HuH-7.5 (cell line): Measurements from ENCODE around the gene GLDC.
"Not testable (repeated sequence)": the region's sequence is repeated elsewhere in the genome, so short reads cannot be mapped to it uniquely, and the experiment has no call there.

Experiments used
- DNase-seq: peaks from one replicate; pipeline ENCODE4 v3.0.0; 2011; ENCODE audit warnings: low spot score

Gene GLDC

DNA sequence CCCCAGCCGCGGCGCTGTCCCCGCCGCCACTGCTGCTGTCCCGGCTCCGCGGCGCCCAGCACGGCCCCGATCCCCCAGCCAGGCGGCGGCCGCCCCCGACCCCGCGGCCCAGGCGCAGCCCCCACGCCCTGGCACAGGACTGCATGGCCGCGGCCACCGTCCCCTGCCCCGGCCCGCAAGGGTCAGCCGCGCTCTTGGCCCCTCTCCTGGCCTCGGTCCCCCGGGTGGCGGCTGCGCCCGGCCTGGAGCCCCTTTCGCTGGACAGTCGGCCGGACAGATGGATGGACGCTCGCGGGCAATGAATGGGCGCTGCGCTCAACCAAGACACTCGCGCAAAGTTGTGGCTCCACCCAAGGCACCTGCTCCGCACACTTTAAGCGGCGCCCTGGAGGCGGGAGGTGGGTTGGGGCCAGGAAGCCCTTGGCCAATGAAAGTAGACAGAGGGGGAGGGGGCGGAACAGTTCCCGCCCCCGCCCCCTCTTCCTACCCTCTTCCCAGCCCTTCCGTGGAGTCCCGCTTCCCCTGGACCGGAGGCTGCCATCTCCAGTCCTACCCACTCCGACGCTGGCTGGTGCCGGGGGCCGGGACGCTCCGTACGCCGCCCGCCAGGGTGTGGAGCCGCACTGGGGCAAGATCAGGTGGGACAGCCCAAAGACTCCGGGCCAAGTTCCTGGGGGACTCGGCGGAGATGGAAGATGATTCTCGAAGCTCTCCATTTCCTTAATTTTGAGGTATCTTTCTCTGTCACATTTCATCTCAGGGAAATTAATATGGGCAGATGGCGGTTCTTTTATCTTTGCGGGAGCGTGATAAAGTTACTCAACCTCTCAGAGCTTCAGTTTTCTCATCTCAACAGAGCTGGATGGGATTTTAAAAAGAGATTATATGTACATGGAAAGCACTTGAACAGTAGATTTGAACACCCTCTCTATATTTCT is at the start of gene GLDC:
Gene GLDC (minus strand): TSS at position 375 of the 938 bp plus-strand sequence. CDS start 230 bp downstream, at position 145.
- peak; percentile 94 for DNase-seq

- DNase-seq = no peak
Measured at GRCh38 chr9:6692881-6693361, 47.4 kb upstream of the GLDC start.

GRCh38 chr9:6692433-6692832 is 46.9 kb upstream of the GLDC start:
- DNase-seq = no peak

- DNase-seq = not testable (repeated sequence)
Measured at GRCh38 chr9:6690675-6691070, 45.1 kb upstream of the GLDC start.

- DNase-seq = no peak
Measured at GRCh38 chr9:6689893-6690674, 44.6 kb upstream of the GLDC start.

DNA sequence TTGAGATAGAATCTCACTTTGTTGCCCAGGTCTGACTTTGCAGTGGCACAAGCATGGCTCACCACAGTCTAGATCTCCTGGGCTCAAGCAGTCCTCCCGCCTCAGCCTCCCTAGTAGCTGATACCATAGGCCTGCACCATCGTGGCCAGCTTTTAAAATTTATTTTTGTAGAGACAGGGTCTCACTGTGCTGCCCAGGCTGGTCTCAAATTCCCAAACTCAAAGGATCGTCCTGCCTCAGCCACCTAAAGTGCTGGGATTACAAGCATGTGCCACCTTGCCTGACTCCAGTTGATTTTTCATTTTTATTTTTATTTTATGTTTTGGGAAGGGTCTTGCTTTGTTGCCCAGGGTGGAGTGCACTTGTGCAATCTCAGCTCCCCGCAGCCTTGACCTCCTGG is 41.7 kb upstream of the GLDC start:
- no peak for DNase-seq

GRCh38 chr9:6686396-6686795 is 40.9 kb upstream of the GLDC start:
- no peak for DNase-seq

DNA sequence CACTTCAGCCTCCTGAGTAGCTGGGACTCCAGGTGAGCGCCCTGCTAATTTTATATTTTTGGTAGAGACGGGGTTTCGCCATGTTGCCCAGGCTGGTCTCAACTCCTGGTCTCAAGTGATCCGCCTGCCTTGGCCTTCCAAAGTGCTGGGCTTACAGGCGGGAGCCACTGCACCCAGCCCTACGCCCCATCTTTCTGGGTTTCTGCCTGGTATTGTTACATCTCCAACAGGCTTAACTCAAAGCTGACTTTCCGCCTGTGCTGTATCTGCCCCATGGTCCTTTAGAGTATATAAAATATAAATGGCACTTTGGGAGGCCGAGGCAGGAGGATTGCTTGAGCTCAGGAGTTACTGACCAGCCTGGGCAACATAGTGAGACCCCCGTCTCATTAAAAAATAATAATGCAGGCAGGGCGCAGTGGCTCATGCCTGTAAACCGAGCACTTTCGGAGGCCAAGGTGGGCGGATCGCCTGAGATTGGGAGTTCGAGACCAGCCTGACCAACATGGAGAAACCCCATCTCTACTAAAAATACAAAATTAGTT is 36.5 kb upstream of the GLDC start:
- DNase-seq = no peak

DNA sequence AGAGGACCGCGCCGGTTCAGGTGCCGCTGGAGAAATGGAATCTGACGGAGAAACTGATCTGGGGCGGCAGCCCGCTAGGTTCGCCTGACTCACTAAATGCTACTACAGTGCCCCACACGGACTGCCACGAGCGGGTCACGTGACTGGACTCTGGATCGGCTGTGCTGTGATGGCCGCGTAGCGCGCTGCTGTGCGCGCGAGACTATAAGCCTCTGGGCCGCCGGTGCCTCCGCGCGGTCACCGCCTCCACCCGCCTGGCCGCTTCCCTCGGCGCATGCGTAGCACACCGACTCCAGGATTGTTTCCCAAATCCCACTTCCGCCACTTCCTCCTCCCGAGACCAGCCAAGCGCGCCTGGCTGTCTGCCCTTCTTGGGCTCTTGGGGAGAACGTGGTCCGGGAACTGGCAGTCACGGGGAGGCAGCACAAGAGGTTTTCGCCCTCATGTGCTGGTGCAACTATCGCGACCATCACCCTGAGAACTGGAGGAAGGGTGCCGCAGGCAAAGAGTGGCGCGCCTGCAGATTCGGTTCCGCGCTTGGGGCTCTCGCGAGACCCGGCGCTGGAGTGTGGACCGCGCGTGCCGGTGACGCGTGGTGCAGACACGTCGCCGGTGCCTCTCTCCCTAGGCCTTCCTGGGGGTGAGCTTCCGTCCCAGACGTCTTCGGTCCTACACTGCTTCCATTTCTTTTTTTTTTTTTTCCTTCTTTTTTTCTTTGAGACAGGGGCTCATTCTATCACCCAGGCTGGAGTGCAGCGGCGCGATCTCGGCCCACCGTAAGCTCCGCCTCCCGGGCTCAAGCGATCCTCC is 35.8 kb upstream of the GLDC start:
- peak; percentile 80 for DNase-seq

GRCh38 chr9:6680797-6681146 is 35.2 kb upstream of the GLDC start:
- DNase-seq = peak; percentile 35

DNA sequence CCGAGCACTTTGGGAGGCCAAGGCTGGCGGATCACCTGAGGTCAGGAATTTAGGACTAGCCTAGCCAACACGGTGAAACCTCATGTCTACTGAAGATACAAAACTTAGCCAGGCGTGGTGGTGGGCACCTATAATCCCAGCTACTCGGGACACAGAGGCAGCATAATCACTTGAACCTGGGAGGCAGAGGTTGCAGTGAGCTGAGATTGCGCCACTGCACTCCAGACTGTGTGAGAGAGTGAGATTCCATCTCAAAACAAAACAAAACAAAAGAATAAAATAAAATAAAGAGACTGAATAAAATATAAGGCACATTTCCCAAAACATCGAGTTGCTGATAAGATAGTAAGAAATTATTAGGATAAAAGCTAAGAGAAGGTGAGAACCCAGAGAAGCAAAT is 32.3 kb upstream of the GLDC start:
- no peak for DNase-seq

GRCh38 chr9:6676254-6676921 is 30.9 kb upstream of the GLDC start:
- no peak for DNase-seq

DNA sequence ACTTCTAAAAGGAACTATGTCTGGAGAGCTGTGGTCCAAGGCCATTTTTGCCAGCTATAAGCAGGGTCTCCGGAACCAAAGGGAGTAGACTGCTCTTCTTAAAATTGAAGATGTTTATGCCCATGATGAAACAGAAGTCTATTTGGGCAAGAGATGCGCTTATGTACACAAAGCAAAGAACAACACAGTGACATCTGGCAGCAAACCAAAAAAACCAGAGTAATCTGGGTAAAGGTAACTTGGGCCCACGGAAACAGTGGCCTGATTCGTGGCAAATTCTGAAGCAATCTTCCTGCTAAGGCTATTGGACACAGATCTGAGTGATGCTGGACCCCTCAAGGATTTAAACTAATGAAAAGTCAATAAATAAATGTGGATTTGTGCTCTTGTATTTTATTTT is 29.7 kb upstream of the GLDC start:
- DNase-seq = no peak

DNA sequence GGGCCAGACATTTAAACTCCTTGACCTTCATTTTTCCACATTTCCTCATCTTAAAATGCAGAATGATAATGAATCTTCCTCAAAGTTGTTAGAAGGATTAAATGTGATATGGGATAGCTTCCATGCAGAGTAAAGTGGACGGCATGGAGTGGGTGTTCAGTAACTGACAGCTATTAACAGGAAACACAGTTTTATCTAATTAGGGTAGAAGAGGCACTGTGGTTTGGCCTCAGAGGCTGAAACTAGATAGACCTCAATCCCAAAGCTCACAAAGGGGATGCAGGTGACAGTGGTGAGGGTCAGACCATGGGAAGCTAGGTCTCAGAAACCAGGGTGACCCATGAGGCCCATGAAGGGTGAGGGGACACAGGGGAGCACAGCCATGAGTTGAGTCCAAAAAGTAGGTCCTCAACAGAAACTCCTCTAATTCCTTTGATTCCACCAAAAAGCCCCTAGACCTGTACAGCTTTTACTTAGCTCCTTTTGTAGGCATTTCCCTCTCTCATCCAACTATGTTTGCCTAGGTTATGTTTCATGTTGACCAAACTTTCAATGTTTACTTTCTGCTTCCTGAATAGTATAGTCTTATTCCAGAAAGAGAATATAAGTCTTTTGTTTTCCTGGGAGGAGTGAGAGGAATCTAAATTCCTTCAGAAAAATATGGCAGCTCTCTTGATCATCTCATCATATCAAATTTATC is 27.9 kb upstream of the GLDC start:
- no peak for DNase-seq

DNA sequence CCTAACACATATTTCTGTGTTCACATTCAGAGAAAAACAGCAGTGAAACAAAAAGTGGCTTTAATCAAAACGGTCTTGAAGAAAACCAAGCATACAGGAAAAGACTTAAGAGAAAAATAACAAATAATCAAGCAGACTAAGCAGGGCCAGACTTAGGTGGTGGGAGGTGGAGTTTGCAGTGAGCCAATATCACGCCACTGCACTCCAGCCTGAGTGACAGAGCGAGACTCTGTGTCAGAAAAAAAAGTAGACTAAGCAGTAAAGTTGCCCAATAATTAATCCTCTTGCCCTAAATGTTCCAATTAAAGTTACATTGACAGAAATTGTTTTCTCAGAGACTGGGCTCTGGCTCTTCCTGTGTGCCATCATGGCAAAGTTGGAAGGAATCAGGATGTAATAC is 26.6 kb upstream of the GLDC start:
- DNase-seq = no peak

DNA sequence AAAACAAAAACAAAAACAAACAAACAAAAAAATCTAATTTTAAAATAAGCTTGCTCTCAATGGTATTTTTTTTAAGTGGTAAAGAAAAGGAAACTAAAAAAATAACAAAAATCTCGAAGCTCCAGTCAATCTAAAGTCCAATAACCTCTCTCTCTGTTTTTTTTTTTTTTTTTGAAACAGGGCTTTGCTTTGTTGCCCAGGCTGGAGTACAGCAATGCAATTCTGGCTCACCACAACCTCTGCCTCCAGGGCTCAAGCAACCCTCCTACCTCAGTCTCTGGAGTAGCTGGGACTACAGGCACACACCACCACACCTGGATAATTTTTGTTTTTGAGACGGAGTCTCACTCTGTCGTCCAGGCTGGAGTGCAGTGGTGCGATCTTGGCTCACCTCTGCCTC is 25.9 kb upstream of the GLDC start:
- DNase-seq = no peak

- DNase-seq = no peak
Measured at GRCh38 chr9:6669881-6670280, 24.4 kb upstream of the GLDC start.

DNA sequence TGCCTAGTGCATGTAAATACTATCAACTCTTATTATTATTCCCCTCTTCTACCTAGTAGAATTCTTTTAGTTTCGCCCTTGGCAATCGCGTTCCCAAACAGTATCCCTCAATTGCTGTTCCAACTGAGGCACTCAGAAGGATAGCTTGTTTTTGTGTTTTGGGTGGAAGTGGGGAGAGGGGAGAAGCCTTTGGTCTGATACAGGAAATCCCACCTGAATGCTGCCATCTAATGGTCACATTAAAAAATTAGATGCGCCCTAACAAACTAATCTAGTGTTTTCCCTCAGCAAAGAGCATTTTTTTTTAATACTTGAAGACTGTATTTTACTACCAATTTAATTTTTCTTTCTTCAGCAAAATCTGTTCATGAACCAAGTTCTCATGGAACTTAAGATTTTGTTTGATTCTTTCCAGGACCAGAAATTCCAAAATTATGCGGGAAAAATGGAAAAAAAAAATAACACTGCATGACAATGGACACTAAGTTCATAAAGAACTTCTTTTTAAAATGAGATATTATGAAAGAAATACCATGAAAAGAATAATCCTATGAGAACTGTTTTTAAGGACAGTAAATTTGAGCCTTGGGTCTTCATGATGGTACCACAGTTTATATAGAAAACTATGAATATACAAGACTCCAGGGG is 22.2 kb upstream of the GLDC start:
- DNase-seq = no peak

DNA sequence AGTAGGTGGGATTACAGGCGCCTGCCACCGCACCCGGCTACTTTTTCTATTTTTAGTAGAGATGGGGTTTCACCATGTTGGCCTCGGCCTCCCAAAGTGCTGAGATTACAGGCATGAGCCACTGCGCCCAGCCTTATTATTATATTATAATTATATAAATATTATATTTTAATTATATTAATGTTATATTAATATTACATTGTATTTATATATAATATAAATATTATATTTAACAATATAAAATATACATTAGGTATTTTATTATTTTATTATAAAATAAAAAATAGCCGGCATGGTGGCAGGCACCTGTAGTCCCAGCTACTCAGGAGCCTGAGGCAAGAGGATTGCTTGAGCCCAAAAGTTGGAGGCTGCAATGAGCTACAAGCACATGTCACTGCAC is 21.6 kb upstream of the GLDC start:
- DNase-seq = no peak

DNA sequence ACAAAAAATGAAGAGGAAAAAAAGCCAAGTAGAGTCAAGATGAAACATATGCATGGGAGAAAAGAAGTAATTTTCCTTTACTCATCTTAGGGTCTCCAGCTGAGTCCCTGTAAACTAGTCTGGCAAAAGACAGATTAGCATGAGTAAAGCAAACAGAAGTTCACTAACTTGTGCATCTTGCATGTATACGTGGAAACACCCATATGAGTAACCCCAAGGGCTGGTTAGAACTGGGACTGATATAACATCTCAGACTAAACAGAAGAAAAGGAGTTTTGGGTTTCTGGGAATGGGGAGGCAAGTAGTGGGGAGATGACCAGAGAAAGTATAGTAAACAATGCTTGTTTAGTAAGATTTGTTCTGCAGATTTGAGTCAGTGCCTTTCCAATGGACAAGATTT is 20.1 kb upstream of the GLDC start:
- DNase-seq = no peak
